Measurements from ENCODE around the gene KRTAP10-6.
A peak's percentile ranks its signal among the peaks of the same experiment; 100 is the strongest.
"Not testable (repeated sequence)": the region's sequence is repeated elsewhere in the genome, so short reads cannot be mapped to it uniquely, and the experiment has no call there.

KRTAP10-6 gene

DNA sequence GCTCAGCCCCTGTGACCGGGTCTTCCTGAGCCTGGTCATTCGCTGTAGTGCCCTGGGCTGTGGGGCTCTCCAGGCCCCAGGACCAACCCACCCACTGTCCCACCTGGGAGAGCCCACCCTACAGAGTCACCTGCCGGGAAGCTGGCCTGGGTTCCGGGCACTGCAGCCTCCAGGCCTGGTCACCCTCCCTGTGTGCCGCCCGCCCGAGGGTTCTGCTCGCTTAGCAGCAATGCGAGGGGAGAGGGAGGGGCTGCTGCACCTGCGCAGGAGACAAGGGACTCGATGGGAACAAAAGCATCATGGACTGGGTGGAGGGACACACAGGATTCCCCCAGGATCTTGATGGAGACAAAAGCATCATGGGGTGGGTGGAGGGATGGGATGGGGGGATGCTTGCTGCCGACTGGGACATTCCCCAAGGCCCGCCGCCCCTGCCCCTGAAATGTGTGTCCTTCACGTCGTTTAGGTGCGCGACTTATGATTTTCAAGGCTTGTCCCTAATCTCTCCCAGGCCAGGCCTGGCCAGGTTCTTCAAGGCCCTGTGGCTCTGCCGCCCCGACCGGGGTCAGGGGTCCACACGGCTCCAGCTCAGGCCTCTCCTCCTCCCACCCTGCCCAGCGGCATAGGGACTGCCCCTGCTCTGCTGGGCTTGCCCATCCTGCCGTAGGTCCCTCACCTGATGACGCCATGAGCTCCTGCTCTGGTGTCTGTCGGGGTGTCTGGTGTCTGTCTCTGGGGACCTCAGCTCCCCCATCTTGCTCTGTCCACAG is 21.3 kb upstream of the KRTAP10-6 start:
- DNase-seq (ENCODE audit: low read depth in 1 of 2, low spot score in 1 of 2): no peak
- TF ChIP-seq JUND (IDR thresholded peaks at IDR 0.05; ENCODE audit: low read depth): no peak
- in situ Hi-C loops (cut with HindIII; ENCODE audit: low pct_unique_long_range_greater_than_20kb, low sequenced_read_pairs): no loop called here

GRCh38 chr21:44612669-44613229 is 20.4 kb upstream of the KRTAP10-6 start:
- no peak for DNase-seq (ENCODE audit: low read depth in 1 of 2, low spot score in 1 of 2)
- in situ Hi-C loops (cut with HindIII; ENCODE audit: low pct_unique_long_range_greater_than_20kb, low sequenced_read_pairs): no loop called here
- no peak for TF ChIP-seq JUND (IDR thresholded peaks at IDR 0.05; ENCODE audit: low read depth)

GRCh38 chr21:44612029-44612486 is 19.8 kb upstream of the KRTAP10-6 start, which contains the start of gene KRTAP10-8:
TSS of gene KRTAP10-8 (plus strand) at chr21:44612079. CDS start at chr21:44612101, 22 bp downstream.
- in situ Hi-C loops (cut with HindIII; ENCODE audit: low pct_unique_long_range_greater_than_20kb, low sequenced_read_pairs): no loop called here
- TF ChIP-seq JUND (IDR thresholded peaks at IDR 0.05; ENCODE audit: low read depth): no peak
- DNase-seq (ENCODE audit: low read depth in 1 of 2, low spot score in 1 of 2): no peak

GRCh38 chr21:44611551-44611950 is 19.2 kb upstream of the KRTAP10-6 start:
- in situ Hi-C loops (cut with HindIII; ENCODE audit: low pct_unique_long_range_greater_than_20kb, low sequenced_read_pairs): no loop called here
- no peak for TF ChIP-seq JUND (IDR thresholded peaks at IDR 0.05; ENCODE audit: low read depth)
- DNase-seq (ENCODE audit: low read depth in 1 of 2, low spot score in 1 of 2): no peak

DNA sequence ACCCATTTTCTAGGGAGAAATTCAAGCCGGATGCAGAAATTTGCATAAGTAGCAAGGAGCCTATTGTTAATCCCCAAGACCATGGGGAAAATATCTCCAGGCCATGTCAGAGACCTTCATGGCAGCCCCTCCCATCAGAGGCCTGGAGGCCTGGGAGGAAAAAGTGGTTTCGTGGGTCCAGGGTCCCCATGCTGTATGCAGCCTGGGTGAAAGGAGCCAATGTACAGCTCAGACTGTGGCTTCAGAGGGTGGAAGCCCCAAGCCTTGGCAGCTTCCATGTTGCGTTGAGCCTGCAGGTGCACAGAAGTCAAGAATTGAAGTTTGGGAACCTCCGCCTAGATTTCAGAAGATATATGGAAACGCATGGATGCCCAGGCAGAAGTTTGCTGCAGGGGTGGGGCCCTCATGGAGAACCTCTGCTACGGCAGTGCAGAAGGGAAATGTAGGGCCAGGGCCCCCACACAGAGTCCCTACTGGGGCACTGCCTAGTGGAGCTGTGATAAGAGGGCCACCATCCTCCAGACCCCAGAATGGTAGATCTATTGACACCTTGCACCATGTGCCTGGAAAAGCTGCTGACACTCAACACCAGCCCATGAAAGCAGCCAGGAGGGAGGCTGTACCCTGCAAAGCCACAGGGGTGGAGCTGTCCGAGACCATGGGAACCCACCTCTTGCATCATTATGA is 18.0 kb upstream of the KRTAP10-6 start:
- in situ Hi-C loops (cut with HindIII; ENCODE audit: low pct_unique_long_range_greater_than_20kb, low sequenced_read_pairs); DNase-seq (ENCODE audit: low read depth in 1 of 2, low spot score in 1 of 2): not testable (repeated sequence)

DNA sequence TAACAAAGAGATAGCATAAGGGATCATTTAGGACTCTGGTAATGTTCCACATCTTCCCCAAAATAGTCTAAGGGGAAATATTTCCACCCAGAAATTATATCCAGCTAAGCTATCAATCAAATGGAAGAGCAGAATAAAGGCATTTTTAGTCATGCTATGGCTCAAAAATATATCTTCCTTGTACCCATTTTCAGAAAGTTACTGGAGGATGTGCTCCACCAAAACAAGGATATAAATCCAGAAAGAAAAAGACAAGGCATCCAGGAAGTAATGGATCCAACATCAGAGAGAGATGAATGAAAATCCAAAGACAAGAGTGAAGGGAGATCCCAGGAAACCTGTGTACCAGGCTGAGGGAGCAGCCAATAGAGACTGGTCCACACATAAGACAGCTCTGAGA is 16.9 kb upstream of the KRTAP10-6 start:
- DNase-seq (ENCODE audit: low read depth in 1 of 2, low spot score in 1 of 2): no peak
- no peak for TF ChIP-seq JUND (IDR thresholded peaks at IDR 0.05; ENCODE audit: low read depth)
- in situ Hi-C loops (cut with HindIII; ENCODE audit: low pct_unique_long_range_greater_than_20kb, low sequenced_read_pairs): no loop called here

- in situ Hi-C loops (cut with HindIII; ENCODE audit: low pct_unique_long_range_greater_than_20kb, low sequenced_read_pairs): no loop called here
- TF ChIP-seq JUND (IDR thresholded peaks at IDR 0.05; ENCODE audit: low read depth): no peak
- DNase-seq (ENCODE audit: low read depth in 1 of 2, low spot score in 1 of 2): no peak
Observed at GRCh38 chr21:44606495-44606894, 14.2 kb upstream of the KRTAP10-6 start.

GRCh38 chr21:44603911-44604310 is 11.6 kb upstream of the KRTAP10-6 start:
- no peak for TF ChIP-seq JUND (IDR thresholded peaks at IDR 0.05; ENCODE audit: low read depth)
- in situ Hi-C loops (cut with HindIII; ENCODE audit: low pct_unique_long_range_greater_than_20kb, low sequenced_read_pairs): no loop called here
- DNase-seq (ENCODE audit: low read depth in 1 of 2, low spot score in 1 of 2): no peak

- TF ChIP-seq JUND (IDR thresholded peaks at IDR 0.05; ENCODE audit: low read depth): no peak
- in situ Hi-C loops (cut with HindIII; ENCODE audit: low pct_unique_long_range_greater_than_20kb, low sequenced_read_pairs): no loop called here
- no peak for DNase-seq (ENCODE audit: low read depth in 1 of 2, low spot score in 1 of 2)
Observed at GRCh38 chr21:44603109-44603875, 11.0 kb upstream of the KRTAP10-6 start.

GRCh38 chr21:44602463-44602850 is 10.2 kb upstream of the KRTAP10-6 start:
- no peak for TF ChIP-seq JUND (IDR thresholded peaks at IDR 0.05; ENCODE audit: low read depth)
- in situ Hi-C loops (cut with HindIII; ENCODE audit: low pct_unique_long_range_greater_than_20kb, low sequenced_read_pairs): no loop called here
- DNase-seq (ENCODE audit: low read depth in 1 of 2, low spot score in 1 of 2): no peak

- in situ Hi-C loops (cut with HindIII; ENCODE audit: low pct_unique_long_range_greater_than_20kb, low sequenced_read_pairs): no loop called here
- TF ChIP-seq JUND (IDR thresholded peaks at IDR 0.05; ENCODE audit: low read depth): no peak
- DNase-seq (ENCODE audit: low read depth in 1 of 2, low spot score in 1 of 2): no peak
Observed at GRCh38 chr21:44601596-44602462, 9.5 kb upstream of the KRTAP10-6 start.

- DNase-seq (ENCODE audit: low read depth in 1 of 2, low spot score in 1 of 2): peak in 1 of 2 experiments; percentile 45
- in situ Hi-C loops (cut with HindIII; ENCODE audit: low pct_unique_long_range_greater_than_20kb, low sequenced_read_pairs): not testable (repeated sequence)
Observed at GRCh38 chr21:44601091-44601490, 8.8 kb upstream of the KRTAP10-6 start.

- in situ Hi-C loops (cut with HindIII; ENCODE audit: low pct_unique_long_range_greater_than_20kb, low sequenced_read_pairs): not testable (repeated sequence)
Observed at GRCh38 chr21:44600118-44600978, 8.0 kb upstream of the KRTAP10-6 start, which contains the start of gene KRTAP10-7. TSS of gene KRTAP10-7 (plus strand) at chr21:44600597. CDS start at chr21:44600622, 25 bp downstream.

More at GRCh38 chr21:44600118-44600978, 8.0 kb upstream of the KRTAP10-6 start, which contains the start of gene KRTAP10-7:
- DNase-seq (ENCODE audit: low read depth in 1 of 2, low spot score in 1 of 2): not testable (repeated sequence)

Data from T47D (cell line).